Measurements from ENCODE around the gene EIPR1.
"Not testable (repeated sequence)": the region's sequence is repeated elsewhere in the genome, so short reads cannot be mapped to it uniquely, and the experiment has no call there.

Gene EIPR1

GRCh38 chr2:3214065-3214464 lies 163.6 kb downstream of the EIPR1 start:
- DNase-seq (ENCODE audit: low read depth in 2 of 2) = no peak

GRCh38 chr2:3212984-3213383 lies 164.6 kb downstream of the EIPR1 start:
- no peak for DNase-seq (ENCODE audit: low read depth in 2 of 2)

GRCh38 chr2:3212061-3212362 lies 165.6 kb downstream of the EIPR1 start:
- DNase-seq (ENCODE audit: low read depth in 2 of 2) = no peak

GRCh38 chr2:3211256-3212060 lies 166.2 kb downstream of the EIPR1 start:
- no peak for DNase-seq (ENCODE audit: low read depth in 2 of 2)

- DNase-seq (ENCODE audit: low read depth in 2 of 2) = no peak
These were observed 167.4 kb downstream of the EIPR1 start for GRCh38 chr2:3210257-3210656.

GRCh38 chr2:3209258-3209657 lies 168.4 kb downstream of the EIPR1 start:
- DNase-seq (ENCODE audit: low read depth in 2 of 2) = no peak

- no peak for DNase-seq (ENCODE audit: low read depth in 2 of 2)
These were observed 169.0 kb downstream of the EIPR1 start for GRCh38 chr2:3208591-3208990.

GRCh38 chr2:3208179-3208578 lies 169.4 kb downstream of the EIPR1 start:
- DNase-seq (ENCODE audit: low read depth in 2 of 2) = no peak

GRCh38 chr2:3207091-3207491 lies 170.5 kb downstream of the EIPR1 start:
- DNase-seq (ENCODE audit: low read depth in 2 of 2) = no peak

- DNase-seq (ENCODE audit: low read depth in 2 of 2) = no peak
These were observed 171.8 kb downstream of the EIPR1 start for GRCh38 chr2:3205845-3206244.

GRCh38 chr2:3204031-3204821 lies 173.4 kb downstream of the EIPR1 start:
- no peak for DNase-seq (ENCODE audit: low read depth in 2 of 2)

- DNase-seq (ENCODE audit: low read depth in 2 of 2) = no peak
These were observed 174.1 kb downstream of the EIPR1 start for GRCh38 chr2:3203497-3204019.

- DNase-seq (ENCODE audit: low read depth in 2 of 2) = no peak
These were observed 174.7 kb downstream of the EIPR1 start for GRCh38 chr2:3202926-3203325.

GRCh38 chr2:3201281-3201680 lies 176.3 kb downstream of the EIPR1 start:
- DNase-seq (ENCODE audit: low read depth in 2 of 2) = no peak

GRCh38 chr2:3200420-3200939 lies 177.1 kb downstream of the EIPR1 start:
- no peak for DNase-seq (ENCODE audit: low read depth in 2 of 2)

GRCh38 chr2:3199627-3200345 lies 177.8 kb downstream of the EIPR1 start:
- no peak for DNase-seq (ENCODE audit: low read depth in 2 of 2)

- not testable (repeated sequence) for DNase-seq (ENCODE audit: low read depth in 2 of 2)
These were observed 178.9 kb downstream of the EIPR1 start for GRCh38 chr2:3198671-3199192.

- no peak for DNase-seq (ENCODE audit: low read depth in 2 of 2)
These were observed 179.5 kb downstream of the EIPR1 start for GRCh38 chr2:3198119-3198518.

- DNase-seq (ENCODE audit: low read depth in 2 of 2) = no peak
These were observed 180.3 kb downstream of the EIPR1 start for GRCh38 chr2:3197308-3197707.

- DNase-seq (ENCODE audit: low read depth in 2 of 2) = no peak
These were observed 180.9 kb downstream of the EIPR1 start for GRCh38 chr2:3196716-3197115.

- no peak for DNase-seq (ENCODE audit: low read depth in 2 of 2)
These were observed 181.8 kb downstream of the EIPR1 start for GRCh38 chr2:3195641-3196476.
